NCI-H748 (cell line): ENCODE data around the gene GART.
A peak's percentile ranks its signal among the peaks of the same experiment; 100 is the strongest.
"Not testable (repeated sequence)": the region's sequence is repeated elsewhere in the genome, so short reads cannot be mapped to it uniquely, and the experiment has no call there.

Experiments used
- DNase-seq: peaks from one replicate; lab custom pipeline; 2025; ENCODE audit not compliant: unreplicated experiment; lab: John Stamatoyannopoulos, UW

GART gene

DNA sequence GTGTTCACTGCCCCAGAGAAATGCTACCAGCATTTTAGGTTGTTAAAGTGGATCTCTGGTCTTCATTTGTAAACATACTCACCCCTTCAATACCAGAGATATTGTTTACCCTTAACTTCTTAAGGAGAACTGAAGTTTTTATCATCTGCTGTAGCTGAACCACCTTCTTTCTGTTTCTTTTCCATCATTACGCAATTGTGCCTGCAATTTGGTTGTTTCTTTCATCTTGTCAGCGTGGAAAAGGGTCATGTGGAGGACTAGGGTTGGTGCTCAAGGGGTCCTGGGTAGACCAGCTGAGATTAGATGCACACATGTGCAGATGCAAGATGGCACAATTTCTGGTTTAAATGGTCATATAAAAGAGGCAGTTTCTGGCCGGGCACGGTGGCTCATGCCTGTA, 23.0 kb downstream of the GART start:
- no peak for DNase-seq

DNA sequence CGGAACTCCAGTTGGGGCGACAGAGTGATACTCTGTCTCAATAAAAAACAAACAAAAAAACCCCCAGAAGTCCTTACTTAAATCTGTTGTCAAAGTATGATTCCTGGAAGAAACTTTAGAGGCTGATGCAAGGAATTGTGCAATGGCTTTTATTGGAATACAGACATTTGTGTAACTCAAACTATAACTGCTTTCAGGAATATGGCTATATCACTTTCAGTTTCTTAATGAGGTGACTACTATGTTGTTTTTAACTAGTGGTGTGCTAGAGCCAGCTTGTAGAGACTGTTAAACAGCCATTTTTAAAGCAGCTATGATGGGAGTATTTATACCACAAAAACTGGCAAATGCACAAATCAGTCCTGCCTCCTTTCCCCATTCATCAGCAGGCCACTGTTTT, 27.7 kb downstream of the GART start:
- no peak for DNase-seq

GRCh38 chr21:33512481-33512880, 29.4 kb downstream of the GART start:
- no peak for DNase-seq

DNA sequence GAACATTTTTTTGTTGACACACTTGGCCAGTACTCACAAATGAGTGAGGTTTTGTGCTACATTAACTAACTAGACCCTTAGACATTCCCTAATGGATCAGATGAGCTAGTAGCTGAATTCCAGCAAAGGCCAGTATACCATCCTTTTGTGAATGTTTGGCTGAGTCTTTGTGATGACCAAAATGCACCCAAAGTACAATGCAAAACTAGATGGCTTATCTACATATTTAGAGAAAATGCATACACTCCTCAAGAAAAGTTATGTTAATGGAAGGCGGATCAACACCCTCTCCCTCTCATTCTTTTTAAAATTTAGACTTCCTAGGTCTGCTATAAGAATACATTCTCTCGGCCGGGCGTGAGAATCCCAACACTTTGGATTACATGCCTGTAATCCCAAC, 30.3 kb downstream of the GART start:
- DNase-seq: no peak

- DNase-seq: no peak
Observed at GRCh38 chr21:33510826-33511225, 31.1 kb downstream of the GART start.

DNA sequence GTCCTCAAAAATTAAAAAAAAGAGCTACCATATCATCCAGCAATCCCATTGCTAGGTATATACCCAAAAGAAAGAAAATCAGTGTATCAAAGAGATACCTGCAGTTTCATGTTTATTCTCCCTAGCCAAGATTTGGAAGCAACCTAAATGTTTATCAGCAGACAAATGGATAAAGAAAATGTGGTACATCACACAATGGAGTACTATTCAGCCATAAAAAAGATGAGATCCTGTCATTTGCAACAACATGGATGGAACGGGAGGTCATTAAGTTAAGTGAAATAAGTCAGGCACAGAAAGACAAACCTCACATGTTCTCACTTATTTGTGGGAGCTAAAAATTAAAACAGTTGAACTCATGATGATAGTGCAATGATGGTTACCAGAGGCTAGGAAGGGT, 34.9 kb downstream of the GART start:
- not testable (repeated sequence) for DNase-seq

GRCh38 chr21:33505833-33506232, 36.1 kb downstream of the GART start:
- no peak for DNase-seq

DNA sequence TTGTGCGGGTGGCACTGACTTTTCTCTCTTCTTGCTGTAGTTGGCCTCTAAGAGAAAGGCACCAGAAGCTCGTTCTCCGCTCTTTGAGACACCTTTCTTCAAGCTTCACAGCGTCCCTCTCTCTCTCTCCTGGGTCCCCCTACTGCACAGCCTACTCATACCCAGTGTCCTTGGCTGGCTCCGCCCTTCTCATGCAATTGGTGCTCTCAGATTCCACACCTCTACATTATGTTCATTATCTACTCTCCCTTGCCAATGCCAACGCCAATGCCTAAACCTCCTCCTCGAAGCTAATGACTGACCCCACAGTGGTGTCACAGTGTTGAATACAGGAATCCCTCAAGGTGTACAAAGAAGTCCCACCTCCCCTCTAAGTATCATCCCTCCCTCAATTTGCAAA, 45.6 kb downstream of the GART start:
- peak; percentile 17 for DNase-seq

GRCh38 chr21:33495743-33496142, 46.2 kb downstream of the GART start:
- DNase-seq: no peak

- DNase-seq: no peak
Observed at GRCh38 chr21:33493756-33494155, 48.2 kb downstream of the GART start.

- no peak for DNase-seq
Observed at GRCh38 chr21:33492571-33492970, 49.3 kb downstream of the GART start.

DNA sequence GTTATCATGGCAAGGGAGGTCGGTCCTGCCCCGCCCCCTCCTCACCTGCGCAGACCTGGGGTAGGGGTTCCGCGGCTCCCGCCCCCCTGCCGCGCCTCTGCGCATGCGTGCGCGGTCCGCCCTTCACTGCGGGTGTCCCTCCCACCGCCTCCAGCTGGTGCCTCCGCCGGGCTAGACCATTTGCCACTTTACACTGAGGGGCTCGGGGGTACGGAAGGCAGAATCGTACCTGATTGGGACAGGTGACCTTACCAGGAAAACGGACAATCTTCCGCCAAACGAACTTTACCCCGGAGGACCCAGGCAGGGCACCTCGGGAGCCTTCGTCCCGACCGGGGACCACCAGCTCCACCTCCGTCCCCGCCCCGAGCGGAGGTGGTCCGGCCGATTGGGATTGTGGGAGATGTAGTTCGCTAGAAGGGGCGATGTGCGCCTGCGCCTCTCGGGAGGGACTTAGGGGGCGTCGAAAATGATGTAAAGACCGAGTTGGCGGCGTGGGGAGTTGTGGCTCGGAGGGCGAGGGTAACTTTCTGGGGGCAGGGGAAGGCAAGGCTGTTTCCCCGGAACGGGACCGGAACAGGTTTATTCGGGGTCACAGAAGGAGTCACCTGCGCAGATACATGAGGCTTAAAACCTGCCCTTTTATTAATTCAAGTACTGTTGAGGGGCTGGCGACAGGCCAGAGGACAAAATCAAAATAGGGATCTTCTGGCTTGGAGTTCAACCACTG, 50.4 kb downstream of the GART start, which contains the start of gene DNAJC28:
TSS of gene DNAJC28 (minus strand) at position 344 of the 730 bp plus-strand sequence. CDS start 2,323 bp downstream, outside the sequence.
- DNase-seq: peak; percentile 94

- DNase-seq: no peak
Observed at GRCh38 chr21:33490991-33491372, 50.9 kb downstream of the GART start.

GRCh38 chr21:33488936-33489335, 53.0 kb downstream of the GART start:
- DNase-seq: no peak

DNA sequence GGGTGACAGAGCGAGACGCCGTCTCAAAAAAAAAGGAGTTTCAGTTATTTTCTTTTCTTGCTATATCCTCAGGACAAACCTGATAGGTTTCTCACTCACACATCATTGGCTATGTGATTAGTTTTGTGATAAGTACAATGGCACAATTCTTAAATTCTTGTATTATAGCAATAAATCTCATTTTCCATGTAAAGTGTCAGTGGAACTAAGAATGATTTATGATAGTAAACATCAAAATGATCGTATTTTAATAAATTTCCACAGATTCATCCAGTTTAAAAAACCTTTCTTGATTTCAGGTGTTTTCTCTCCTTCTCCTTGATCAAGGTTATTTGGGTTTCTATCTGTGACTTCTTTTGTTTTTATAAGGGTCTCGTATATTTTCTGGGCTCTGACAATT, 53.9 kb downstream of the GART start:
- no peak for DNase-seq

GRCh38 chr21:33481314-33481943, 60.5 kb downstream of the GART start:
- DNase-seq: no peak

DNA sequence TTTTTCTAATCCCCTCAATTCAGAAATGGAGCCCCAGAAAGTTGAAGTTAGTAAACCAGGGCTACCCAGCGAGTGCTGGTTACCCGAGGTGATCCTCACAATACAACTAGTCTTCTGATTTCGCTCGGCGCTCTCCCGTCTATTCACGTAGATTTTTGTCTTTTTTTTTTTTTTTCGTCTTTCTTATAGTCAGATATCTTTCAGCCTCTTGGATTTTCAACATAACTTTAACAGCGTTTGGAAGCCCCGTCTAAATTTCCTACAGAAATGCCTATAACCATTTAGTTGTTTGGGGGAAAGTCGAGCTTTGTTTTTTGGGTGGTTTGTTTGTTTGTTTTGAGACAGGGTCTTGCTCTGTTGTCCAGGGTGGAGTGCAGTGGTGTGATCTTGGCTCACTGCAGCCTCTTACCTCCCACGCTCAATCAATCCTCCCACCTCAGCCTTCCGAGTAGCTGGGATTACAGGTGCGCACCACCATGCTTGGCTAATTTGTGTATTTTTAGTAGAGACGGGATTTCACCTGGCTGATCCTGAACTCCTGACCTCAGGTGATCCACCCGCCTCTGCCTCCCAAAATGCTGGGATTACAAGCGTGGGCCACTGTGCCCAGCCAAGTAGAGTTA, 61.3 kb downstream of the GART start:
- no peak for DNase-seq

GRCh38 chr21:33479679-33480480, 62.0 kb downstream of the GART start, which contains the start of gene TMEM50B:
TSS of gene TMEM50B (minus strand) at chr21:33479974. CDS start at chr21:33468885, 11,089 bp downstream.
- DNase-seq: peak; percentile 97

DNA sequence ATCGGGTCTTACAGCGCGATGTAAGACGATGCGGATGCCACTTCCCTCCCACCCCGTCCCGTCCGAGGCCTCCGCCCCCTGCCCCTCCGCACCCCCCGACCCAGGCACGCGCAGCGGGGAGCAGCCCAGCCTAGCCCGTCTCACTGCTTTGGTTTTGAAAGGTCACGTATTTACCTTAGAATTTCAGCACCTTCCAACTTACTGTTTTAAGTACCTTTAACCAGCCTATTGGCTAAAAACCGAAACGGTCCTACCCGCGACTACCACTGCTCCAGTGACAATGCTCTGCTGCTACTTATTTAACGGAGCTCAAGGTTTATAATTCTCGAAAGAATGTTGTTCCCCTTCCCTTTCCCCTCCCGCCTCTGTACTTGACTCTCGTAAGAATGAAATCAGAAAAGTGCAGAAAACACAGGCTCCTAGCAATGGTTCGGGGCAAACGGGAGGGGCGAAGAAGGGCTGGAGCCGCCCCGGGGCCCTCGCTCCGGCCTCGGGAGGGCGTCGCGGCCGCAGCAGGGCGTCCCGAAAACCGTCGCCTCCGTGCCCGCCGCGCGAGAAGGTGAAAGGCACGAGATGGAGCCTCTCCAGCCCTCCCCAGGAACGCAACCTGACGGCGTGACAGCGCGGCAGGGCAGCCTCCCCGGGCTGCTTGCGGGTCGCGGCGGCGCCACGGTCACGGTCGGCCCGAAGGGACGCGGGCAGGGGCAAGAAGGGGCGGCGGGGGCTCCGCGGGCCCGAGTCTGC, 62.8 kb downstream of the GART start:
- peak; percentile 43 for DNase-seq

DNA sequence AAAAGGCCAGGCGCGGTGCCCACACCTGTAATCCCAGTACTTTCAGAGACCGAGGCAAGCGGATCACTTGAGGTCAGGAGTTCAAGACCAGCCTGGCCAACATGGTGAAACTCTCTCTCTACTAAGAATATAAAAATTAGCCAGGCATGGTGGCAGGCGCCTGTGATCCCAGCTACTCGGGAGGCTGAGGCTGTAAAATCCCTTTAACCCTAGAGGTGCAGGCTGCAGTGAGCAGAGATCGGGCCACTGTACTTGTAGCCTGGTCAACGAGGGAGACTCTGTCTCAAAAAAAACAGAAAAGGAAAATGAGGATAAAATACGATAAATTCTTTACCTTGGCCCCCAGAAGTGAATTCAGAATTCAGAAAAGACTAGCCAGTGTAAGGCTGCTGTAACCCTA, 63.7 kb downstream of the GART start:
- DNase-seq: no peak

DNA sequence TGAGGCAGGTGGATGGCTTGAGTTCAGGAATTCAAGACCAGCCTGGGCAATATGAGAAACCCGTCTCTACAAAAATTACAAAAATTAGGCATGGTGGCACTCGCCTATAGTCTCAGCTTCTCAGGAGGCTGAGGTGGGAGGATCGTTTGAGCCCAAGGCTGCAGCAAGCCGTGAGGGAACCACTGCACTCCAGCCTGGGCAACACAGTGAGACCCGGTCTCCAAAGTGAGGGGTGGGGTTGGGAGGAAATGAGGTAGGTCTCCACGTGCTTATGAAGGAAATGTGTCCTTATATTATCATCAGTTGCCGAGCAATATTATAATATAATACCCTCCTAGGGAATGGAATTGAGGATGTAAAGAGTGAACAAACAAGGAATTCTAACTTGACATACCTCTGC, 64.9 kb downstream of the GART start:
- DNase-seq: no peak
